Measurements from ENCODE around the gene LRMDA.

LRMDA gene

DNA sequence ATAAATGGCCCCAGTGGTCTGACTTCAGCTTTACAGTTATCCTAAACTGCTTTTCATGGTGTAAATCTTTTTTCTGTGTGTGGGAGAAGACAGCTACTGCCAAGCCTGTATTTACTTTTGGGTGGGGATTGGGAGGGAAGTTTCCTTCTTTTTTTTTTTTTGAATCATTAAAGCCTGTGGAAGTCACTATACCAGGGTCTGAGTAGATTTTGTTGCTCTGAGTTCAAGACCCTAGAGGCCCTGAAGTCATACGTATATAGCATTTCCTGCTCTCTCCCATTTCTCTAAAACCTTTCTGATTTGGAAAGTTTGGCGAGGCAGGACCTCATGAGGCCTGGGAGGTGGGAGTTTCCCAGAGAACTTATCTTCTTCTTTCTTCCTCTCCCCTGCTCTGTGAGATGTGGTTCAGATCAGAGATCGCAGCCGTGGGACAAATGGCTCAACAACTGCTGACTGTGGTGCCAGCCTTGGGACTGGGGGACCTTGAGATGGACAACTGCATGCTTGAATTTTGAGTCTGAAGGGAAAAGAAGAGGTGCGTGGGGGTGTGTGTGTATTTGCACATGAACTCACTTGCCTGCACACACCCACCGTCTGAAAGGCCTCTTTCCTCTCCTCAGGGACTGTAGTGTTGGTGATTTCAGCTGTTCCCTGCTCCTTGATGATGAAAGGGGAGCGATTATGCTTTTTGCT, 18.1 kb downstream of the LRMDA start:
- no peak for DNase-seq (ENCODE audit: low spot score)

DNA sequence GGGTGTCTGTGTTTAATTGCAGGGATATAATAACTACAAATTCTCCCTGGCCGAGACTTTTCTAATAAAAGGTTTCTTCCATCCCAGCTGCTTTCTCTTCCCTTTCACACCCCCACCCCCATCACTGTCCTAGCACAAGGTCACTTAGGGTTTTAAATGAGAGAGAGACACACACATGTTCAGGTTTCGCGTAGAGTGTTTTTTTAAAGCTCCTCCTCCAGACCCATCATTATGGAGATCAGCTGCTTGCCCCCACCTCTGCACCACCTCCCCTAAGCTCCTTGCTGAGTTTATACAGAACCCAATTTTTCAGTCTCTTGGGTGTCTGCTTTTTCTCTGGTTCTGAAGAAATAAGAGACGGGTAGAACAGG, 18.6 kb downstream of the LRMDA start:
- DNase-seq (ENCODE audit: low spot score): no peak

DNA sequence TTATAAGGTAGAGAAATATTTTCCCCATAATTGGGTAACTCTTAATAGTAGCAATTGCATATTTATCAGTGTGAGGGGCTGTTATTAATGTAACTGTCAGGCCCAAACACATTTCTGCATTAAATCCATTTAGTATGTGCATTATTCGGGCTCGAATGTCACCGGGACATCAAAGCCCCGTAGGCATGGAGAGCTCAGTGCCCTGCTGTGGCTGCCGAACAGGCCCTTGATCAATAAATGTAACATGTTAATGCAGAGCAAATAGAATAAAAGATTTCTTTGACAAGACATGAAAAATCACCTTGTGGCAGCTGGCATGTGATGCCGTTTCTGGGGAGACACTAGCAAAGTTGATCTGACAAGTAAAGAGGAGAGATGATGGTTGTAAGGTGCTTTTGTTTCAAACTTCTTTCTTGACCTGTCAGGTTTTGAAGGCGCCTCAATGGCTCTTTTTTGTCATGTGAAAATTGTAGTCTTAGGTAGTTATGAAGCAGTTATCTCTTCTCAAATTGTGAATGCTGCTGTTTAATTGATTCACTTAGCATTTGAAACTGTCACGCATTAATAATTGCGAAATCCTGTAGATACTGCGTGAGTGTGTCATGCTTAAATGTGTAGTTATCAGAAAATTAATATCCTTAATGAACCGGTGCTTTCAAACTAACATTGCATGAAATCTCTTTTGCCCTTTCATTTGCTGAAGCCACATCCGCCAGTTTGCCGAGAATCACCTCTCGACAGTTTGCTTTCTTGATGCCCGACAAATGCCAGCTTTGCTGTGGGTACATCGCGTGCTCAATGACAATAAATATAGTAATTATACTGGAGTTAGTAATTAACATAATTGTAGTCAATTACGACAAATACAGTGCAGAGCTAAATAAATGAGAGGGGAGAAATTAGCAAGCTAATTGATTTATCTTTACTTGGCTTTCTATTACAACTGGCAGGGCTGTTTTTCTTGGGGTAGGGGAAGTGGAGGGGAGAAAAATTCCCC, 19.5 kb downstream of the LRMDA start:
- DNase-seq (ENCODE audit: low spot score): no peak

DNA sequence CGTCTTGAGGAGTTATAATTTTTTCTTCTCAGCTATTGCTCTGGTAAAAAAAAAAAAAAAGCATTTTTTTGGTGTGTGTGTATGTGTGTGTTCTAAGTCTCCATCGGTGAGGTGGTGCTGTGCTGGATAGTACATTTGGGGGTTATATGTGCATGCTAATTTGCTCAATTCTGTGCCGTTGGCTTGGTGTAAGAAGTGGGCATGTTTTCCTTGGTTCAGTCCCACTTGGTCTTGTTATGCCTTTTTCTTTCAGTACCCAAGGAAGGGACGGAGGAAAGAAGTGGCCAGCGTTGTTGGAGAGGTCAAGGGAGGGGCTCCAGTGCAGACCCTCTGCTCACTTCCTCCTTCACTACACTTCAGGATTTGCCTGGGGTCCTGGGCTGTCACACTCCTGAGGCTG, 20.4 kb downstream of the LRMDA start:
- no peak for DNase-seq (ENCODE audit: low spot score)

DNA sequence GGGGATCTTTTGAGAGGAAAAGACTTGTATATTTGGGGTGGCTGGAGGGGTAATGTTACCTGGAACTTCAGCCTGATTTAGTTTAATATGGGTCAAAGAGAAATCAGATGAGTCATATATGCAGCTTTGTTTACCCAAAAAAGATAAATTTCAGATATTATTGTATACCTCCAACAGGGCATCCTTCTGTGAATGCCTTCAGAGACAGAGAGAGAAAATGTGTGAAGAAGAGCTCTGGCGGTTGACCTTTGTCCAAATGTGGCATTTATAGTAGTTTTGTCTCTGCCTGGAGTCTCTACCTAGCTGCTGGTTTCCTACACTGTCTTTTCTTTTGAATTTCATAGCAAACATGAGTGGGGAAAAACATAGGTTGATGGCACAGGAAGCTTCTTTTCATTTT, 21.6 kb downstream of the LRMDA start:
- no peak for DNase-seq (ENCODE audit: low spot score)

GRCh38 chr10:75456122-75456521, 24.7 kb downstream of the LRMDA start:
- DNase-seq (ENCODE audit: low spot score): no peak

- DNase-seq (ENCODE audit: low spot score): no peak
Measured at GRCh38 chr10:75460059-75460458, 28.6 kb downstream of the LRMDA start.

DNA sequence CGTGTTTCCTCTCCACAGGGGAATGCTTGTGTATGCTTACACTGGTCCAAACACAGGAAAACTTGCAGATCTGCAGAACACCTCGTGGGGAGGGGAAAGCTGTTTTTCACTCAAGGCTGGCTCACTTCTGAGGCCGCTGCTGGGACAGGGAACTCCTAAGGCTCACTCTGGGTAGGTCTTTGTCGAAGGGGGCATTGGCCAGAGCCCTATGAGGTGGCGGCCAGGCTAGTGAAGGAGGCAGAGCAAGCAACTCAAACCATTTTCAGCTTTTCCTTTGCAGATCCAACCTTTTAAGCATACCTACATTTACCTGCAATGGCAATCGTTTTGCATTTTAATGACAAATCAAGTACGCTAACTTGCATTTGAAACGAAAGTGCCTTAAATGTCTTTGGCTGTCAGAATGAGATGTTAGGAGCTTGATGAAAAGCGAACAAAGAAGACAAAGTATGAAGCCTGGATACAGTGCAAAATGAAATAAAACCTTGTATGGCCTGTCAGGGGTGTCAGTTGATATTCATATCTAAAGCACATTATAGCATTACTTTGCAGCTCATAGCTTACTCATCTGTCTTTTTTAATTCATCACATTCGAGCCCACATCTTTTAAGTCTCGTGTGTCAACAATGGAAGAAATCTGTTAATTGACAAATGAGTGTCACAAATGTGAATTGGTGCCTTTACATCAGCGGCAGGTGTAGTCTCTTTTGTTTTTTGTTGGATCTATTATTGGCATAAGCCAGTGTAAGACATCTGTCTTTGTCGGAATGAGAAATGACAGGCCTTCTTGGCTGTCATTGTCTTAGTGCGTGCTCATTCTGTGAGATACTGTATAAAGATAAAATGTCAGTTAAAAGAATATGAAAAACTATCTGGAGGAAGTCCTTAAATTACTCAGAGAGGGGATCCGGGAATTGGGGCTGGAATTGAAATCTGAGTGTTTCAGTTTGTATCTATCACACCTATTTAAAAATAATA, 30.5 kb downstream of the LRMDA start:
- DNase-seq (ENCODE audit: low spot score): no peak

- no peak for DNase-seq (ENCODE audit: low spot score)
Measured at GRCh38 chr10:75462865-75463264, 31.4 kb downstream of the LRMDA start.

DNA sequence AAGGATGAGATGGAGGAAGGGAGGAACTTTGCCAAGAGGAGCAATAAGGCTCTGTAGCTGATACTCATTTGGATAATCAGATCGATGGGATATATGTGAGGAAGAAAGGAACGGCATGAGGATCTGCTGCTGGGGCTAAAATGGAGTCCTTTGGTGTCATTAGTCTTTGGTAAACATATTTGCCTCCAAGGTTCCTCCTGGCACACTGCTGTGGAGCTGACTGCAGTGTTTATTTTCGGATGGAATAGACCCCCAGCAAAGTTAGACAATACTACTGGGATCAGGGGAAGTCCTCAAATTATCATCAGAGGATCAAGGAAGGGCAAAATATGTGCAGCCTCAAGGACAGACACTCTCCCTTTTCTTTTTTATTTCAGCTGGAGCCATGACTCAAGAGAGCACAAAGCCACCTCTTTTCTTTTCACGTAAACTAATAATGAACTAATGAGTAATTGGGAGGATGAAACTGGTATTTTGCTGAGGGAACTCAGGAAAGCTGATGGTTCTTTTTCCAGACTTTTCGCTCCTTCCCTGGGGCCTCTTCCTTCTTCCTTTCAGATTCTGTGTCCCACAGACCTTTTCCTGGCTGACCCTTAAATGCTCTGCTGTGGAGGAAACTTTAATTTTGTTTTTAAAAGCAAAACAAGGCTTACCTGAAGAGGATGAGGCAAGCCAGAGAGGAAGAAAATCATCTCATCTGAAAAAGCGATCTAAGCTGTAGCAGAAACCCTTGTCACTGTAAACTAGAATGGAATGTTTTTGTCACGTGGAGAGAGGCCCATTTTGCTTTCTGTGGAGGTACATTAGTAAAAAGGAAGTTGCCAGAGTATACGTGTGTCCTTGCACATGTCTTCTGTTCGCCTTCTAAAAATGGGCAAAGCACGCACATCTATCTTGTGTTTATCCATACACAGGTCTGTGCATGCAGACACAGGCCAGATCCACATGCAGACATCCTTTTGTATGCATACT, 33.3 kb downstream of the LRMDA start:
- no peak for DNase-seq (ENCODE audit: low spot score)

- DNase-seq (ENCODE audit: low spot score): no peak
Measured at GRCh38 chr10:75465450-75465827, 34.0 kb downstream of the LRMDA start.

- DNase-seq (ENCODE audit: low spot score): no peak
Measured at GRCh38 chr10:75466001-75466400, 34.6 kb downstream of the LRMDA start.

GRCh38 chr10:75466886-75467285, 35.5 kb downstream of the LRMDA start:
- no peak for DNase-seq (ENCODE audit: low spot score)

DNA sequence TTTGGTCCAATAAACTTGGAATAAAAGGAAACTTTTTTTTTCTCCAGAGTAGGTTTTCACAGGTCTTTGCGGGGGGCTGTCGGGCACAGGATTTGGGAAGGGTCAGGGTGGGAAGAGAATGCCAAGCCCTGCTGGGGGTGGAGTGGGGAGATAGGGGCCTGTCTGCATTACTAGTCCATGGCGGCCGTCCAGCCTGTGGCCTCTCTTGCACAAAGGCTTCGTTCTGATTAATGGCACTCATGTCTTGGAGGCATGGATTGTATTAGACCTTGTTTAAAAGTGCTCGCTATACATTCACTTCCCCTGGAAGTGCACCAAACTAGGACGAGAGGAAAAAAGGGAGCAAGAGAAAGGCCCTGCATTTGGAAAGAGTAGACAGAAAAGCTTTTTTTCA, 37.2 kb downstream of the LRMDA start:
- no peak for DNase-seq (ENCODE audit: low spot score)

GRCh38 chr10:75469006-75469616, 37.7 kb downstream of the LRMDA start:
- no peak for DNase-seq (ENCODE audit: low spot score)

DNA sequence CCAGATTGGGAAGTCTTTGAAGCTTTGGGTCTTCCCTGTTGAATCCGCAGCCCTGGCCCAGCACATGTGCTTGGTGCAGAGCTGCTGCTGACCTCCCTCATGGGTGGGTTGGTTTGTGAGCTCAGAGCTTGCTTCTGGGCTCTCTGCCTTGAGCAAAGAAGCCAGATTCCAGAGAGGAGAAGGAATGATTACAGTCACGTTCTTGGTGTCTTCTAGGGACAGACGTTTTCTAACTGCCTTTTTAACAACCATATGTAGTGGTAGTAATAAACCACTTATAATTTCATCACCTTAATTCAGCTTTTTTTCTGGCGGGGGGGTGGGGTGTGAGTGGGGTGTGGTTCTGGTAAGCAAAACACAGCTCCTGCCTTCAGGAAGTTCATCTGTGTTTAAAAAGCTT, 39.5 kb downstream of the LRMDA start:
- DNase-seq (ENCODE audit: low spot score): no peak

- no peak for DNase-seq (ENCODE audit: low spot score)
Measured at GRCh38 chr10:75472685-75473084, 41.3 kb downstream of the LRMDA start.

GRCh38 chr10:75474106-75474505, 42.7 kb downstream of the LRMDA start:
- no peak for DNase-seq (ENCODE audit: low spot score)

GRCh38 chr10:75475460-75476182, 44.2 kb downstream of the LRMDA start:
- no peak for DNase-seq (ENCODE audit: low spot score)

GRCh38 chr10:75476569-75476968, 45.1 kb downstream of the LRMDA start:
- no peak for DNase-seq (ENCODE audit: low spot score)

Measured in CD4-positive, alpha-beta T cell treated with Interleukin-2 at 100 ng/mL for 4 hours (primary cell).